HG02943 (cell line): Measurements from ENCODE around the gene ASH1L.
A peak's percentile ranks its signal among the peaks of the same experiment; 100 is the strongest.
"Not testable (repeated sequence)": the region's sequence is repeated elsewhere in the genome, so short reads cannot be mapped to it uniquely, and the experiment has no call there.

Experiments
- ATAC-seq: cut with Tn5 transposase; IDR thresholded peaks from one replicate; pipeline ENCODE4 v1.9.1; 2021; ENCODE audit warnings: mild to moderate bottlenecking, low read depth, moderate library complexity; ENCODE audit not compliant: unreplicated experiment

The ASH1L gene

GRCh38 chr1:155318082-155318481, 244.5 kb downstream of the ASH1L start:
- ATAC-seq = no peak

GRCh38 chr1:155316922-155317321, 245.7 kb downstream of the ASH1L start:
- no peak for ATAC-seq

GRCh38 chr1:155313261-155313660, 249.3 kb downstream of the ASH1L start:
- no peak for ATAC-seq

- no peak for ATAC-seq
Observed at GRCh38 chr1:155309423-155310021, 253.1 kb downstream of the ASH1L start.

GRCh38 chr1:155308493-155309422, 253.8 kb downstream of the ASH1L start, which contains the start of gene FDPS:
TSS of gene FDPS (plus strand) at chr1:155308866. CDS start at chr1:155309790, 924 bp downstream.
- ATAC-seq = peak; percentile 88

- no peak for ATAC-seq
Observed at GRCh38 chr1:155307247-155307740, 255.3 kb downstream of the ASH1L start.

- no peak for ATAC-seq
Observed at GRCh38 chr1:155305881-155306391, 256.7 kb downstream of the ASH1L start.

GRCh38 chr1:155304558-155305063, 258.0 kb downstream of the ASH1L start:
- no peak for ATAC-seq

- ATAC-seq = no peak
Observed at GRCh38 chr1:155301342-155301841, 261.2 kb downstream of the ASH1L start, which contains the start of gene PKLR. TSS of gene PKLR (minus strand) at chr1:155301438. CDS start at chr1:155301395, 43 bp downstream.

- no peak for ATAC-seq
Observed at GRCh38 chr1:155300553-155301329, 261.9 kb downstream of the ASH1L start.

GRCh38 chr1:155300024-155300423, 262.6 kb downstream of the ASH1L start:
- no peak for ATAC-seq

- ATAC-seq = no peak
Observed at GRCh38 chr1:155297384-155297783, 265.2 kb downstream of the ASH1L start.

- ATAC-seq = no peak
Observed at GRCh38 chr1:155296661-155297060, 265.9 kb downstream of the ASH1L start.

- no peak for ATAC-seq
Observed at GRCh38 chr1:155295942-155296267, 266.7 kb downstream of the ASH1L start.

GRCh38 chr1:155295183-155295941, 267.2 kb downstream of the ASH1L start:
- ATAC-seq = no peak

- ATAC-seq = no peak
Observed at GRCh38 chr1:155294520-155295182, 268.0 kb downstream of the ASH1L start.

- ATAC-seq = no peak
Observed at GRCh38 chr1:155293086-155293749, 269.4 kb downstream of the ASH1L start.

- ATAC-seq = not testable (repeated sequence)
Observed at GRCh38 chr1:155291006-155291405, 271.6 kb downstream of the ASH1L start.
